Measurements from ENCODE around the gene EID3. TPM values are rescaled to one million over a fixed set of nuclear protein-coding genes. Genes with fewer than 3 reads are reported as not detected.

EID3 gene
- 19.2 and 24.4 TPM in 2 replicates for total RNA-seq

GRCh38 chr12:104303538-104304151 lies at the start of gene EID3:
TSS of gene EID3 (plus strand) at chr12:104303739. CDS start at chr12:104303935, 196 bp downstream.

Other genes starting within 250 kb of the EID3 start
- 28.8 and 36.8 TPM in 2 replicates for gene HCFC2, start 239.2 kb upstream of the EID3 start, total RNA-seq
- gene NFYB, start 165.5 kb upstream of the EID3 start, total RNA-seq = 17.0 and 30.4 TPM in 2 replicates
- 582 and 1,066 TPM in 2 replicates for gene TXNRD1, start 88.0 kb upstream of the EID3 start, total RNA-seq
- 2.3 and 6.9 TPM in 2 replicates for gene CHST11, start 153.2 kb downstream of the EID3 start, total RNA-seq